HG03378 (cell line): Measurements from ENCODE around the gene ITIH5.

ENCODE experiments used
- ATAC-seq: cut with Tn5 transposase; IDR thresholded peaks from one replicate; pipeline ENCODE4 v1.9.1; 2021; ENCODE audit warnings: mild to moderate bottlenecking, moderate library complexity; ENCODE audit not compliant: unreplicated experiment

The ITIH5 gene

DNA sequence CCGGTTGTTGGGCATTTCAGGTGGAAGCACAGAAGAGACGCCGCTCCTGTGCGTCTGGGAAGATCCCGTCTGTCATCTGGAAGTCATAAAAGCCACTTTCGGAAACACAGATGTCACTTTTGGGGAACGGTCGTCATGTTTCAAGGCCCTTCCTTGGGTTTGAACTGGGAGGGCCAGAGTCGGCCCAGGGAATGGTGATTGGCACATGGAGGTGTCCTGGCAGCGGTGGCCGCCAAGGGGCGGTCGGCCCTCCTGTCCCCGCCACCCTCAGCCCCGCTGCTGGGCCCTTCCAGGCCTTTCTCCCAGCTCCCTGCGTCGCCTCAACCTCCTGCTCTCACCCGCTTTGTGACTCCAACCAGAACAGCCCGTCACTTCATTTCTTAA, 140.8 kb downstream of the ITIH5 start:
- no peak for ATAC-seq

DNA sequence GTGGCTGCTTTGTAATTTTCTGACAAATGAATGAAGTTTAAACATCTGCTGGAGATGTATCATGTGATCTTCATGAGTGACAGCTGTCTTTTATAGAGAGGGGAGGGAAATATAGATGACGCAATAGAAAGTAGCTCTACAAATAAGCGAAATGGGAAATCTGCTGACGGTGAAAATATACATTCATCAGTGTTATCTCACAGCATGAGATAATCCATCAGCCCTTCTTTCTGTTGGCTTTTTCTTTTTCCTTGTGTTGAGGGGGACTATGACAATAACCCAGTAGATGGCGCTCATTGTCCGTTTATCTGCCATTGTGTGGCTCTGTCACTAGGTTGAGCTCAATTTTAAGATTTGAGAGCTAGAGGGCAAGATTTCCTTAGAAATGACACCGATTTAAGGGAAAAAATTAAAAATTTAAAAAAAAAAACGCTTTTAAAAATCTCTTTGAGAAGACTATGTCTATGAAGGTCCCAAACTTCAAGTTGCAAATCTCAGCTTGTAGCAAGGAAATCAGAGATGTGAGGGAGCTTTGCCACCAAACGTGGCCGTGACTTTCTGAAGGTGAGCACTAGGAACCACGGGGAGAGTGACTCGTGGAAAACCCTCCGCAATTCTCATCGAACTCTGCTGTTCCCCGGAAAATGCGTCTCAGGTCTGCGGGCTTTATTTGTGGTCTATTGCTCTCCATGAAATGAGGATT, 141.3 kb downstream of the ITIH5 start:
- peak; percentile 79 for ATAC-seq

DNA sequence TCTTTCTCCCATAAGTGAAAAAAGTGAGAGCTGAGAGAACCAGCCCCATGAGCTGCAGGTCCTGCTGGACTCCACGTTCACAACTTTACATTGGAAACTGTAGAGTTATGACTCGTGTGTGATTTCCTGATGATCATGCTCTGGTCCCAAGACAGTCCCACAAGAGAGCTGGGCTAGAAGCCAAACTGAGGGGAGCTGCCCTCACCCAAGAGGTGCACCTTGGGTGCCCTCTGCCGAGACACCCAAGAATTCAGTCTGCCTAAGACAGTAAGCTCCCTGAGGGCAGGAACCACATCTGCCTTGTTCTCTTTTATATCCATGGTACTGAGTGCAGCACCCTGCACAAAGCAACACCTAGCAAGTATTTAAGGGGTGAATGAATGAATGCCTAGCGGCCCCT, 143.1 kb downstream of the ITIH5 start:
- ATAC-seq = no peak

DNA sequence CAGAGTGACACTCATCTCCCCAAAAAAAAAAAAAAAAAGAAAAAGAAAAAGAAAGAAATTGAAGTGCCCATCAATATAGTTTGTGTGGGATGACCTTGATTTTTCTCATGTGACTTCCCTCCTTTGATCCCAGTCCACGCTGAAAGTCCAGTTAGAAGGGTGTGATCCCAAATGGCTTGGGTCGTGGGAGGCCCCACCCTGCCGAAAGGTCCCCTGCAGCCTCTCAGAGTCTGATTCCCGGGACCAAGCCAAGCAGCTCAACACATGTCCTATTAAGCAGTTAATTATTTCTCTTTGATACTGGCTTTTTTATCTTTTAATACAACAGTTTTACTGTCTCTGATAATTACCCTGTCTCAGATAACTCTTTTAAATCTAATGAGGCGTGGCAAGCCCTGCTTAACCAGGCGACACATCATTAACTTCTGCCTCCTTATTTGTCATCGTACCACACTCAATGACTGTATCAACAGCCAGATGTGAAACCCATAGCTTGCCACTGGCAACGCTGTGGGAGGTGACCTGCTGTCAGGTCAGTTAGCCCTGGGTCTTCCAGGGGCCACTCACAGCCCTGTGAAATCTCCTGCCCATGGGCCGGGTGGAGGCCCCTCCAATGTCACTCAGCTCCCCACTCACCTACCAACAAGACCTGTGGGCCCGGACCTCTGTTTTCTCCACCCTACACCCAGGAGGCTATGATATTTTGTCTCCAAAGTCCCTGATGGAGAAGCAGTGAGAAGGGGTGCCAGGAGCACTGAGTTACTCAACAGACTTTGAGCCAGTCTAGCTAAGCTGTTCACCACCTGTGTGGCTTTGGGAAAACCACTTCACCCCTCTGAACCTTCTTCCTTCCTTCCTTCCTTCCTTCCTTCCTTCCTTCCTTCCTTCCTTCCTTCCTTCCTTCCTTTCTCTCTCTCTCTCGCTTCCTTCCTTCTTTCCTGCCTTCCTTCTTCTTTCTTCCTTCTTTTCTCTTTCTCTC, 146.0 kb downstream of the ITIH5 start:
- ATAC-seq = peak; percentile 87

DNA sequence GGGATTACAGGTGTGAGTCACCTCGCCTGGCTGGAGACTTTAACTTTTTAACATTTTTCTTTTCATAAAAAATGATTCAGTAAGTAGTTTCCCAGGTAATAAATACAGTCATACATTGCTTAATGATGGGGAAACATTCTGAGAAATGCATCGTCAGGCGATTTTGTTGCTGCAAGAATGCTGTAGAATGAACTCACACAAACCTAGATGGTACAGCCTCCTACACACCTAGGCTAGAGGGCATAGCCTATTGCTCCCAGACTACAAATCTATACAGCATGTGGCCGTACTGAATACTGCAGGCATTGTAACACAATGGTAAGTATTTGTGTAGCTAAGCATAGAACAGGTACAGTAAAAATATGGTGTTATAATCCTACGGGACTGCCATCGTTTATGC, 147.4 kb downstream of the ITIH5 start:
- ATAC-seq = no peak

DNA sequence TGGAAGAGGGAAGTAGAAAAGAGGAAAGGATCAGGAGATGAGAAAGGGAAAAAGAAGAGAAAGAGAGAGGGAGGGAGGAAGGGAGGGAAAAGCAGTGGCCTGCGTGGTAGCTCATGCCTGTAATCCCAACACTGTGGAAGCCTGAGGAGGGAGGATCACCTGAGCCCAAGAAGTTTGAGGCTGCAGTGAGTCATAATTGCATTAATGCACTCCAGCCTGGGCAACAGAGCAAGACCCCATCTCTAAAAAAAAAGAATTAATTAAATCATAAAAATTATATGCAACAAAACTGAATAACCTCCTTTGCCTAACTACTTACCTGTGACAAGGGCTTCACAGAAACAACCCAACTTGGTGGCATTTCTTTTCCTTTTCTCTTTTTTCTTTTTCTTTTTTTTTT, 148.1 kb downstream of the ITIH5 start:
- ATAC-seq = no peak

DNA sequence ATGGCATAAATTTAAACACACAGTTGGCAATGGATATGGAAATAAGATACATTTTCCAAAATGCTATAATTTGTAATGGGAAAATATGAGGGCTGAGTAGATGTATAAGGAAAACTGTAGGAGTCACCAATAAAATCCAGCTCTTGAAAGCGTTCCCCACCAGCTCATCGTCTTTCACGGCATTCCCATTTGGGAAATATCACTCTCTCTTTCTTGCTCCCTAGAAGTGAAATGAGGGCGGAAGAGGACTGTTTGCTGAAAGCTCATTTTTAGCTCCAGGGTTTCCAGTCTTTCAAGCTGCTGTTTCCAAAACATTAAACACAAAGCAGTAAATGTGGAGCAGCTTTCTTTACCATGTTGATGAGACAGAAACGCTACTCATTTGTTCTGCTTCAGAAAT, 151.3 kb downstream of the ITIH5 start:
- no peak for ATAC-seq

DNA sequence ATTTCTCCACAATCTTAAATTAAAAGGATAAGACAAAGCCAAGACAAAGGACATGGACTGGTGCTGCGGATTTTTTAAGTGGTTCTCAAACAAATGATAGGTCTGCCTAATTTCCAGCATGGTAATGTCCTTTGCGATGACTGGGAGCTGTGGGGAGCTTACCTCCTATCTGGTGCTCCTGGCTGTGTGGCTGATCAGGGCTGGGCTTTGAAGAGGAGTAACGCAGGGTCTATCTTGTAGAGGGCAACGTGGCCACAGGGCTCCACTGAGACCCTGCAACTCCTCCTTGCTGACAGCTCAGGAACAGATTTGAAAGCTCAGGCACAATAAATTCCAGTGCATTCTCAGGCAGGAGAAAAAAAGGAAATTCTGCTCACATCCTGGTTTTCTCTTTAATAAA, 152.8 kb downstream of the ITIH5 start:
- no peak for ATAC-seq

DNA sequence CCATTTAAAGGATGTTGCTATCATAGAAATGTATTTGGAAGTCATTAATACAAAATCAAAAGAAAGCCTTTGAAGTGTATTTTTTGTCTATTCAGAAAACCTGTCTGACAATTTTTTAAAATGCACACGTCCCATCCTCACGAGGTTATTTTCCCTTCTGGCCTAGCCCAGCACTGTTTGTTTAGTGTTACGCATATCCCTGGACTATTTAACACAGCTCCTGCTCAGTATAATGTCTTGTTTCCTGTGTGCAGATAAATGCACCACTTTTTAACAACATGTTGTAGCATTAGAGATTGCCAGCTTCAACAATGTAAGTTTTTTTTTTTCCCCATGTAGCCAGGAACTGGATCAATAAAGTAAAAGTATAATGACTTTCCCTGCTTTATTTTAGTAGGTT, 153.3 kb downstream of the ITIH5 start:
- no peak for ATAC-seq

DNA sequence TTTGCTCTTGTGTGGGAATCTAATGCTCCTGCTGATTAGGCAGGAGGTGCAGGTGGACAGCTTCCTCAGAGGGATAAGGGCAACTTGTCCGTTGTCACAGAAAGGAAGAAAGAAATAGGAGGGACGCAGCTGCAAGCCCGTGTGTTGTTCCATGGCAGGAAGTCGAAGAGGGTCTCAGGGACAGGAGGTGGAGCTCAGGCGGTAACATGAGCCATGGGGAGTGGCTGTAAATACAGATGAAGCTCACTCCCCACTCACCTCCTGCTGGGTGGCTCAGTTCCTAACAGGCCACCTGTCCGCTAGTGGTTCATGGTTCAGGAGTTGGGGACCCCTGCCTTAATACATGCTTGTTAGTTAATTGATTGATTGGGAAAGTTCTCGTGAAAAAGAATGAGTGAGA, 154.3 kb downstream of the ITIH5 start:
- ATAC-seq = no peak

DNA sequence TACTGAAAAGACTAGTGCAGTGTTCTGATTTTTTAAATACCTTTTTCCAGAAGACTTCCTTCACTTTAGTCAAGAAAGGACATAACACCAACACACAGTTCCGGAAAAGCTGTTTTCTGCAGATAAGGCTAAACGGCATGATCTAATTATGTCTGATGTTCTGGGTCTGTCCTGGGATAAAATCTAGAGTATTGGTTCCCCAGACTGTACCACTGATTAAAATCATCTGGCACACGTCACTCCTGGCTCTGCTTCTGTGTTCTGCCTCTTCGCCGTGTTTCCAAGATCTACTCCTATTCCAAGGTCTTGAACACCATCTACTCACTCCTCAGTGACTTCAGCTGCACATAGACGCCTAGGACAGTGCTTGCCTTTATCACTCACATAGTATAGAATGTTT, 155.2 kb downstream of the ITIH5 start:
- ATAC-seq = no peak
